ENCODE measurements around the gene PIEZO1. TPM values are rescaled to one million over a fixed set of nuclear protein-coding genes. Genes with fewer than 3 reads are reported as not detected.

The PIEZO1 gene
- total and polyA plus RNA-seq, 9 of the 15 experiments (the other 6 are each of a cell fraction or from before 2014, with no cell fraction given) = 3.6 to 432 (median 131) TPM

GRCh38 chr16:88737298-88738150, 47.5 kb downstream of the PIEZO1 start (continued):
- TF ChIP-seq BRCA1 (IDR thresholded peaks at IDR 0.05) (no peak), BRCA1 (CRISPR knock-in tag; IDR thresholded peaks at IDR 0.05) (no peak), YY1 (IDR thresholded peaks at IDR 0.05; ENCODE audit: borderline replicate concordance in 1 of 3, control insufficient read depth in 1 of 3, extremely low read depth in 1 of 3, insufficient read depth in 3 of 3, insufficient read length in 1 of 3, insufficient replicate concordance in 2 of 3, low read depth in 1 of 3, low read length in 2 of 3) (peak in 2 of 3 experiments; percentile 70 to 74), THRB (CRISPR knock-in tag; conservative IDR thresholded peaks at IDR 0.05) (no peak), SRSF3 (IDR thresholded peaks at IDR 0.05; ENCODE audit: insufficient read depth, low read length) (no peak), POLR3G (IDR thresholded peaks at IDR 0.05; ENCODE audit: extremely low read depth, insufficient read length, insufficient replicate concordance) (no peak), POLR2A (conservative IDR thresholded peaks at IDR 0.05) (peak; percentile 47), ZSCAN32 (CRISPR knock-in tag; IDR thresholded peaks at IDR 0.05) (no peak), RBM25 (IDR thresholded peaks at IDR 0.05; ENCODE audit: low read depth, low read length, severe bottlenecking) (no peak), ZFP1 (CRISPR knock-in tag; IDR thresholded peaks at IDR 0.05) (no peak), RFX7 (CRISPR knock-in tag; IDR thresholded peaks at IDR 0.05) (no peak), ETS2 (tag; IDR thresholded peaks at IDR 0.05; ENCODE audit: borderline replicate concordance, poor library complexity, severe bottlenecking) (no peak), ZBTB17 (CRISPR knock-in tag; IDR thresholded peaks at IDR 0.05) (0 out of 2 replicates have a peak, but pooled peaks have one; percentile 71), TOE1 (IDR thresholded peaks at IDR 0.05; ENCODE audit: borderline replicate concordance) (peak; percentile 54; the same call in 1 of the 2 replicates), TOE1 (CRISPR knock-in tag; IDR thresholded peaks at IDR 0.05; ENCODE audit: borderline replicate concordance, low read depth) (peak; percentile 14; the same call in 1 of the 2 replicates), CBX8 (IDR thresholded peaks at IDR 0.05; ENCODE audit: borderline replicate concordance, extremely low read depth, low read depth, low read length, poor library complexity, severe bottlenecking) (no peak), ZNF134 (CRISPR knock-in tag; conservative IDR thresholded peaks at IDR 0.05) (no peak), ZNF184 (CRISPR knock-in tag; IDR thresholded peaks at IDR 0.05) (no peak), UBTF (IDR thresholded peaks at IDR 0.05; ENCODE audit: borderline replicate concordance in 1 of 2, low read depth in 2 of 2, low read length in 2 of 2) (no peak), BMI1 (IDR thresholded peaks at IDR 0.05; ENCODE audit: low read length) (no peak), ZNF780A (CRISPR knock-in tag; IDR thresholded peaks at IDR 0.05) (no peak), ZNF282 (CRISPR knock-in tag; IDR thresholded peaks at IDR 0.05) (peak; percentile 86; the same call in 1 of the 2 replicates), EZH2 (IDR thresholded peaks at IDR 0.05; ENCODE audit: borderline replicate concordance, low read depth, low read length) (no peak), SMC3 (conservative IDR thresholded peaks at IDR 0.05; ENCODE audit: insufficient read depth, low read depth, low read length) (peak; percentile 91), ZKSCAN3 (CRISPR knock-in tag; IDR thresholded peaks at IDR 0.05) (no peak)
